ENCODE data around the gene EFNB2. TPM values are rescaled to one million over a fixed set of nuclear protein-coding genes. Genes with fewer than 3 reads are reported as not detected.
A peak's percentile ranks its signal among the peaks of the same experiment; 100 is the strongest.

Gene EFNB2
- total and polyA plus RNA-seq, 5 experiments from 2014 or later = 0.12 to 0.49 (median 0.49) TPM; not detected in 2

GRCh38 chr13:106491928-106492587 lies 43.4 kb downstream of the EFNB2 start:
- POLR2A ChIA-PET = no interaction called here
- peaks cover 0 to 5% (median 0%) of the 10 kb centered on the region in 9 donors for H3K9me3 Mint-ChIP-seq
- peaks cover 0 to 7% (median 0%) of the 10 kb centered on the region in 3 donors for H3K36me3 Mint-ChIP-seq
- no peak overlapping the region for H3K27ac Mint-ChIP-seq
- DNase-seq (no peak), ATAC-seq (no peak)
- peaks cover 15 to 29% (median 24%) of the 10 kb centered on the region in 4 donors for H3K4me1 Mint-ChIP-seq
- H3K4me3 Mint-ChIP-seq = peak overlapping the region in 4 of 10 donors; percentile 14 to 27 (median 17)
- peaks cover 49 to 74% (median 58%) of the 10 kb centered on the region in 5 donors for H3K27me3 Mint-ChIP-seq

- ATAC-seq = no peak
- peaks cover 0 to 7% (median 0%) of the 10 kb centered on the region in 3 donors for H3K36me3 Mint-ChIP-seq
Observed at GRCh38 chr13:106491463-106491862, 44.0 kb downstream of the EFNB2 start.

GRCh38 chr13:106490569-106491321 lies 44.7 kb downstream of the EFNB2 start:
- H3K4me3 Mint-ChIP-seq = peak overlapping the region in 9 of 10 donors; percentile 27 to 69 (median 62)

More at GRCh38 chr13:106491463-106491862, 44.0 kb downstream of the EFNB2 start:
- H3K9me3 Mint-ChIP-seq = peaks cover 0 to 5% (median 0%) of the 10 kb centered on the region in 9 donors
- peaks cover 52 to 77% (median 60%) of the 10 kb centered on the region in 5 donors for H3K27me3 Mint-ChIP-seq
- POLR2A ChIA-PET = no interaction called here
- DNase-seq = no peak
- H3K4me1 Mint-ChIP-seq = peaks cover 15 to 29% (median 24%) of the 10 kb centered on the region in 4 donors
- H3K27ac Mint-ChIP-seq = no peak overlapping the region
- H3K4me3 Mint-ChIP-seq = peak overlapping the region in 6 of 10 donors; percentile 1 to 69 (median 44)

DNA sequence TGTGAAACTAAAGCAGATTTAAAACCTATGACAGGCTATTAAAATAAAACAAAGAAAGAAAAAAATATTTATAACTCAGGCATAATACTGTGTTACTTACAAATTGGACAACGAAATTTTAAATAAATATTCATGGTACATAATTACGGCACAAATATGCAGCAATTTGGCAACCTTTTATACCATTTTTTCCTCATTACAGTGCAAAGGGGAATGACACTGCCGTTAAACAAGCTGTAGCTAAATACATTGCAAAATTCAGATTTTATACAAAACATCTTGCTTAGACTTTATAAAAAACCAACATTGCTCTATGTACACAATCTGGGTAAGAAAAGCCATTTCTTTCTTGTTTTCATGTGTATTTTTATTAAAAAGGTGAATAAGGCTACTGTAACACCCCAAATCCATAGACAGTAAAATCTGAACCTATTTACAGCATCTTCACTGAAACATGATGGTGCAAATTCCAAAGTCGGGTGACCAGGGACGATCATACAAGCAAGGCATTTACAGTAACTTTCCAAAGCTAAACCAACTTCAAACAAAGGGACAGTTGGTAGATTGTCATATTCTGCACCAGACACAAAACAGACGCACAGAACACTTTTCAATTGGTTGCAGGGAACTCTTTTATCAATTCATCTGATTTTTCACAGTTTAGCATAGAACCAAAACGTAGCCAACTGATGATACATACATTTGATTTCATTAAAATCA lies 45.5 kb downstream of the EFNB2 start:
- DNase-seq (no peak), ATAC-seq (no peak)
- Mint-ChIP-seq H3K9me3 (peaks cover 0 to 5% (median 0%) of the 10 kb centered on the region in 9 donors), H3K27me3 (peaks cover 48 to 75% (median 62%) of the 10 kb centered on the region in 5 donors), H3K4me3 (peak overlapping the region in 1 of 10 donors; percentile 37), H3K4me1 (peaks cover 15 to 29% (median 24%) of the 10 kb centered on the region in 4 donors), H3K36me3 (peaks cover 0 to 7% (median 0%) of the 10 kb centered on the region in 3 donors), H3K27ac (no peak overlapping the region)
- POLR2A ChIA-PET = no interaction called here

More at GRCh38 chr13:106490569-106491321, 44.7 kb downstream of the EFNB2 start:
- POLR2A ChIA-PET = no interaction called here
- ATAC-seq = peak; percentile 44 to 62
- Mint-ChIP-seq H3K27me3 (peaks cover 50 to 74% (median 60%) of the 10 kb centered on the region in 5 donors), H3K9me3 (peaks cover 0 to 5% (median 0%) of the 10 kb centered on the region in 9 donors), H3K36me3 (peaks cover 0 to 7% (median 0%) of the 10 kb centered on the region in 3 donors), H3K27ac (peak overlapping the region in 2 of 10 donors; percentile 24 to 29), H3K4me1 (peaks cover 15 to 29% (median 24%) of the 10 kb centered on the region in 4 donors)
- peak in 4 of 10 donors; percentile 9 to 30 (median 24) for DNase-seq

- DNase-seq (no peak), ATAC-seq (no peak)
- POLR2A ChIA-PET = no interaction called here
- Mint-ChIP-seq H3K36me3 (peaks cover 0 to 7% (median 0%) of the 10 kb centered on the region in 3 donors), H3K27ac (no peak overlapping the region), H3K27me3 (peaks cover 42 to 74% (median 64%) of the 10 kb centered on the region in 5 donors), H3K4me3 (no peak overlapping the region), H3K4me1 (peaks cover 15 to 26% (median 20%) of the 10 kb centered on the region in 4 donors), H3K9me3 (peaks cover 0 to 5% (median 0%) of the 10 kb centered on the region in 9 donors)
Observed at GRCh38 chr13:106488686-106489085, 46.8 kb downstream of the EFNB2 start.

DNA sequence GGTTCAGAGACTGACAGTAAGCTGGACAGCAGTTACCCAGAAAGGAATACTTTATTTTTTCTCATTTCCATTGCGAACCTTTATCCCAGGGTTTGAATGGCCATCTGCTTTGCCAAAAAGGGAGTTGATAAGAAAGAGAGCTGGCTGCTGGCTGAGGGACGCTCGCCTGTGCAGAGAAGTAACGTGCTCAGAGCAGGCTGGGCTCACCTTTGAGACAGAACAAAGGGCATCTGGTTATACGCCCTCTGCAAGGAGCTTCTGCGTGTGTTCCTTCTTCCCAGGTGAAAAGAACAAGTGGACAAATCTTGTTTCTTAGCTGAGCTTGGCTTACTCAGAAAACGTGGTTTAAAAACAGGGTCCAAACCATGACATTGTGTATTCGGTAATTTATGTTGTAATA lies 47.4 kb downstream of the EFNB2 start:
- H3K4me3 Mint-ChIP-seq = no peak overlapping the region
- DNase-seq (no peak), ATAC-seq (no peak)
- peaks cover 0 to 5% (median 0%) of the 10 kb centered on the region in 9 donors for H3K9me3 Mint-ChIP-seq
- peaks cover 39 to 73% (median 64%) of the 10 kb centered on the region in 5 donors for H3K27me3 Mint-ChIP-seq
- peaks cover 12 to 20% (median 14%) of the 10 kb centered on the region in 4 donors for H3K4me1 Mint-ChIP-seq
- H3K27ac Mint-ChIP-seq = no peak overlapping the region
- POLR2A ChIA-PET = no interaction called here
- peaks cover 0 to 7% (median 0%) of the 10 kb centered on the region in 3 donors for H3K36me3 Mint-ChIP-seq

DNA sequence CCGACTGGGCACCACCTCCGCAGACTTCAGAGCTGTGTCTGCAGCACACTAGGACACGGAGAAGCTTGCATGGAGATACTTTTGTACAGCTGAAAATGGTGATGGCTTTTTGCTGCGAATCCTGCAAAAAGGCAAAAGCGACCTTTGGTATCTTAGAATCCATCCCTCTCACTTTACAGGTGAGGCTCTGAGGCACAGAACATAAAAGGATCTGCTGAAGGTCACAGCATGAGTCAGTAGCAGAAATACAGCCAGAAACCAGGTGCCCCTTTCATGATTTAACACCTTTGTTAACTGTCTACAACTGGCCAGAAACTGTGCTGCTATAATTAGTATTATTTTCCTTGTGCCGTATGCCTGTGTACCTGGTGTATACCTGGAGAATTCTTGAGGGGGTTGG lies 48.3 kb downstream of the EFNB2 start:
- peaks cover 0 to 8% (median 0%) of the 10 kb centered on the region in 3 donors for H3K36me3 Mint-ChIP-seq
- ATAC-seq (no peak), DNase-seq (no peak)
- H3K4me1 Mint-ChIP-seq = peaks cover 10 to 17% (median 14%) of the 10 kb centered on the region in 4 donors
- H3K27me3 Mint-ChIP-seq = peaks cover 35 to 73% (median 58%) of the 10 kb centered on the region in 5 donors
- H3K9me3 Mint-ChIP-seq = peaks cover 0 to 8% (median 0%) of the 10 kb centered on the region in 9 donors
- H3K4me3 Mint-ChIP-seq = no peak overlapping the region
- POLR2A ChIA-PET = no interaction called here
- no peak overlapping the region for H3K27ac Mint-ChIP-seq

DNA sequence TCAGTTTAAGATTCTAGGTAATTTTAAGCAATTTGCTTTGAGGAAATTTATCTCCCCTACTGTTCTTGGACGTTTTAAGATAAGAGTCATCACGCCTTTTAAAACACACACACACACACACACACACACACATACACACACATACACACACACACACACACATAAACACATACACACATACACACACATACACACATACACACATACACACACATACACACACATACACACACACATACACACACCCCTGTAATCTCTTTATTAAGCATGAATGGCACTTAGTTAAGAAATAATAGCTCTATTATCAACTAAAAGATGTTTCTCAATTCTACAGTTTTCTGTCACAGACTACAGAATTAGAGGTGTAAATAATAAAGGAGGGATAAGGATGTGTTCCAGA lies 49.2 kb downstream of the EFNB2 start:
- Mint-ChIP-seq H3K9me3 (peaks cover 0 to 9% (median 0%) of the 10 kb centered on the region in 9 donors), H3K27me3 (peaks cover 30 to 65% (median 51%) of the 10 kb centered on the region in 5 donors), H3K27ac (no peak overlapping the region), H3K4me3 (no peak overlapping the region), H3K4me1 (peaks cover 6 to 13% (median 9%) of the 10 kb centered on the region in 4 donors), H3K36me3 (peaks cover 0 to 5% (median 0%) of the 10 kb centered on the region in 3 donors)
- POLR2A ChIA-PET = no interaction called here
- ATAC-seq = no peak
- DNase-seq = no peak

DNA sequence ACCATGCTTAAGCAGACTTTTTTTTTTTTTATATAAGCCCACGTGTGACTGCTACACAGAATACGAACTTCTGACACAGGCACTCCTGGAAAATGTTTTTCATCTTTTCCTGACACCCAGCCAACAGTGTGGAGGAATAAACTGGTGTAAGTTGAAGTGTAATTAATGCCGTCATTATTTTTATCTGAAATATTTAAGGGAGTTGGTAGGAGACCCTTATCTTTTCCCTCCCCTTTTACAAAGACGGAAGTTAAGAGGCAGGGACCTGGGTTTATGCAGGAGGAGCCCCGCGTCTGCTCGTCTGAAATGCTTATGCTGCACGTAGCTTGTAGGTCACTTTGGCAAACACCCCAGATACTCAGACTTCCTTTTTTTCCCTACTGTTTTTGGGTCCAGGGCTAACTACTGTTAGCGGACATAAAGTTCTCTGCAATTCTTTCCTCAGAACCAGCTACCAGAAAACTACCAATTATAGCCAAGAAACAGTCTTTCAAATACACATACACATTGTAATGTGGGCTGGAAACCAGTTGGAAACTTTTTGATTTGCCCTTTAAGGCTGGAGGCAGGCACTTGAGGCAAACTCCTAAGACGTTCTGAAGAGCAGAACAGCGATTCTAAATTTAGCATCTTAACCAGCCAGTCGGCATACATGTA lies 50.8 kb downstream of the EFNB2 start:
- ATAC-seq (no peak), DNase-seq (no peak)
- POLR2A ChIA-PET = no interaction called here
- Mint-ChIP-seq H3K4me1 (peaks cover 0 to 4% (median 0%) of the 10 kb centered on the region in 4 donors), H3K9me3 (peaks cover 0 to 9% (median 0%) of the 10 kb centered on the region in 9 donors), H3K36me3 (peaks cover 0 to 5% (median 0%) of the 10 kb centered on the region in 3 donors), H3K27me3 (peaks cover 20 to 76% (median 45%) of the 10 kb centered on the region in 5 donors), H3K4me3 (no peak overlapping the region), H3K27ac (no peak overlapping the region)

- H3K27me3 Mint-ChIP-seq = peaks cover 15 to 76% (median 45%) of the 10 kb centered on the region in 5 donors
- POLR2A ChIA-PET = no interaction called here
Observed at GRCh38 chr13:106484084-106484483, 51.4 kb downstream of the EFNB2 start.

GRCh38 chr13:106481919-106482318 lies 53.5 kb downstream of the EFNB2 start:
- Mint-ChIP-seq H3K4me3 (no peak overlapping the region), H3K27me3 (peaks cover 15 to 73% (median 38%) of the 10 kb centered on the region in 5 donors), H3K27ac (no peak overlapping the region), H3K4me1 (peaks cover 0 to 4% (median 0%) of the 10 kb centered on the region in 4 donors), H3K36me3 (peaks cover 0 to 5% (median 0%) of the 10 kb centered on the region in 3 donors), H3K9me3 (peaks cover 0 to 9% (median 0%) of the 10 kb centered on the region in 9 donors)
- ATAC-seq (no peak), DNase-seq (no peak)
- POLR2A ChIA-PET = no interaction called here

More at GRCh38 chr13:106484084-106484483, 51.4 kb downstream of the EFNB2 start:
- H3K4me1 Mint-ChIP-seq = peaks cover 0 to 4% (median 0%) of the 10 kb centered on the region in 4 donors
- no peak for ATAC-seq
- H3K9me3 Mint-ChIP-seq = peaks cover 0 to 9% (median 0%) of the 10 kb centered on the region in 9 donors
- H3K36me3 Mint-ChIP-seq = peaks cover 0 to 5% (median 0%) of the 10 kb centered on the region in 3 donors
- H3K4me3 Mint-ChIP-seq = no peak overlapping the region
- no peak overlapping the region for H3K27ac Mint-ChIP-seq
- no peak for DNase-seq

All from naive thymus-derived CD8-positive, alpha-beta T cell (primary cell).